Left ventricle myocardium inferior (tissue), 1 donor: ENCODE measurements around the gene TPCN2. TPM values are rescaled to one million over a fixed set of nuclear protein-coding genes. Genes with fewer than 3 reads are reported as not detected.

Source experiments
- DNase-seq: peaks from one replicate; pipeline ENCODE4 v3.0.0-alpha.2; 2020
- H3K27ac ChIP-seq: fragments of 200-600 bp; replicated peaks from 2 replicates; pipeline ENCODE4 v1.8.0; 2021
- H3K27me3 ChIP-seq: fragments of 200-600 bp; 2 replicates; pipeline ENCODE4 v1.8.0; 2021; ENCODE audit warnings: low read depth
- H3K36me3 ChIP-seq: fragments of 200-600 bp; 2 replicates; pipeline ENCODE4 v1.8.0; 2021
- H3K4me1 ChIP-seq: fragments of 200-600 bp; 2 replicates; pipeline ENCODE4 v1.8.0; 2021
- H3K4me3 ChIP-seq: fragments of 200-600 bp; 2 replicates; pipeline ENCODE4 v1.8.0; 2021; ENCODE audit warnings: mild to moderate bottlenecking, moderate library complexity
- H3K9me3 ChIP-seq: fragments of 200-600 bp; replicated peaks from 2 replicates; pipeline ENCODE4 v1.8.0; 2021
- CTCF ChIP-seq: fragments of 200-600 bp; IDR thresholded peaks from 2 replicates; pipeline ENCODE4 v1.8.0; 2021; ENCODE audit warnings: antibody characterized with exemption, mild to moderate bottlenecking, borderline replicate concordance
- intact Hi-C: fragments of 100-400 bp; cut with micrococcal nuclease; formaldehyde crosslinking; loops from one replicate; pipeline ENCODE4 v1.11.0; 2022
- total RNA-seq: library from RNA; stranded (reverse); fragmentation: NEBNext Ultra II Directional; extraction: Animal tissue kit (Norgen Biotek cat#: 25700); gene quantifications from one replicate; pipeline ENCODE4 v1.2.1, GENCODE V29; 2021
- donor health status: DM: no; HTN: yes; CAD: no; lungs with severe emphysema.

Gene TPCN2
- total RNA-seq, 1 donor from 2014 or later, result 9.2 TPM

DNA sequence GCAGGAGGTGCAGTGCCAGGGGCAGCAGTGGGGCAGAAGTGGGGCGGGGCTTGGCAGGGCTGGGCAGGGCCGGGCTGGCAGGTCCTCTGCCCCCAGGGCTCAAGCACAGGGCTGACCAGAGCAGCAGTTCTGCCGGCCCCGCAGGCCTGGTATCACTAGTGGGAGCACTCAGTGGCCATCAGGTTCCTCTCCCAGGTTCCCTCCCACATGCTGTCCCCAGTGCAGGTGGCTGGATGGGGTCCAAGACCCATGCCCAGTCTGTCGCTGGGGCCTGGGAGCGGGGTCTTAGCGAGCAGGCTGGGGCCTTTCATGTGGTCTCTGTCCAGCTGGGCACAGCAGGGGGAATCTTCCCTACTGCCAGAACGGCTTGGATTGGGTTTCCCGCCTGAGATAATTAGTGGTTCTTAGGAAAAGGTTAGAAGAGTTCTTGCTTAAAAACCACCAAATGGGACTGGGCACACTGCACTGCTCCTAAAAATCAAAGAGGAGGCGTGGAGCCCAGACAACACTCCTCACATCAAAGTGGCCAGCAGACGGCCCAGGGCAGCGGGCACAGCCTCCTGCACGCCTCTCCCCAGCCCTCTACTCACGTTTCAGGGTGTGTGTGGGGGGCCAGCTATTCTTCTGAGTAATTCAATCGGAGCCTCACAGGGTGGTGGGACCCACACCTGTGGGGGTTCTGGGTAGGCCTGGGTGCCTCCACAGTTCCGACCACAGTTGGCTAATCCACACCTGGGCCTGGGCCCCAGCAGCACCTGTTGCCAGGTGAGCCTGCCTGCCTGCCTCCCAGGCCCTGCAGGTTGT, 45.6 kb downstream of the TPCN2 start:
- peaks cover 7% of the 10 kb centered on the region for H3K9me3 ChIP-seq
- TF ChIP-seq CTCF, result no peak
- no peak overlapping the region for H3K4me3 ChIP-seq
- H3K36me3 ChIP-seq, result peaks cover 18% of the 10 kb centered on the region
- peaks cover 19% of the 10 kb centered on the region for H3K4me1 ChIP-seq
- DNase-seq, result no peak
- H3K27ac ChIP-seq, result no peak overlapping the region
- intact Hi-C loops, result no loop called here
- no peaks in the 10 kb centered on the region for H3K27me3 ChIP-seq

GRCh38 chr11:69094915-69095290, 46.2 kb downstream of the TPCN2 start:
- Histone ChIP-seq H3K36me3 (peaks cover 18% of the 10 kb centered on the region), H3K4me3 (no peak overlapping the region), H3K27ac (no peak overlapping the region), H3K9me3 (peaks cover 7% of the 10 kb centered on the region), H3K4me1 (peaks cover 13% of the 10 kb centered on the region), H3K27me3 (no peaks in the 10 kb centered on the region)
- no peak for DNase-seq
- intact Hi-C loops, result no loop called here
- no peak for TF ChIP-seq CTCF

DNA sequence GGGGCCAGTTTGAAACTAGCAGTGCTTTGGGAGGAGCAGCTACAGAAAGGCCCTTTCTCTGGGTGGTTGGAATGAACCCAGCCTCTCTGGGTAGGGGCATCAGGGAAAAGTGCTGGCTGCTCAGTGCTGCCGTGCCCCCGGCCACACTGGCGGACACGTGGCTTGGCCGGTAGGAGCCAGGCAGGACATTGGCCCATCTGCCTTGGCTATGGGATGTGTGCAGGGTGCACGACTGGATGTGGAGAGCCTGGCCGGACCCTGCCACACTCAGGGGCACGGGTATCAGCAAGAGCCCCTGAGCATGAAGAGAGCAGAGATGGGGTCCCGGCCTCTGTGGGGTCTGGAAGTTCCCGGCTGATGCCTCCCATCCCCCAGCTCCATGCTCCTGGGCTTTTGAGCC, 46.6 kb downstream of the TPCN2 start:
- no peak overlapping the region for H3K27ac ChIP-seq
- H3K36me3 ChIP-seq, result peaks cover 17% of the 10 kb centered on the region
- peaks cover 7% of the 10 kb centered on the region for H3K9me3 ChIP-seq
- no peak for TF ChIP-seq CTCF
- H3K27me3 ChIP-seq, result no peaks in the 10 kb centered on the region
- H3K4me1 ChIP-seq, result peaks cover 13% of the 10 kb centered on the region
- H3K4me3 ChIP-seq, result no peak overlapping the region
- DNase-seq, result no peak
- intact Hi-C loops, result no loop called here

GRCh38 chr11:69096473-69096872, 47.7 kb downstream of the TPCN2 start:
- intact Hi-C loops, result no loop called here
- DNase-seq, result no peak
- H3K4me1 ChIP-seq, result peaks cover 14% of the 10 kb centered on the region
- no peaks in the 10 kb centered on the region for H3K27me3 ChIP-seq
- H3K27ac ChIP-seq, result no peak overlapping the region
- no peak for TF ChIP-seq CTCF
- H3K36me3 ChIP-seq, result peaks cover 9% of the 10 kb centered on the region
- H3K4me3 ChIP-seq, result no peak overlapping the region
- peaks cover 5% of the 10 kb centered on the region for H3K9me3 ChIP-seq

DNA sequence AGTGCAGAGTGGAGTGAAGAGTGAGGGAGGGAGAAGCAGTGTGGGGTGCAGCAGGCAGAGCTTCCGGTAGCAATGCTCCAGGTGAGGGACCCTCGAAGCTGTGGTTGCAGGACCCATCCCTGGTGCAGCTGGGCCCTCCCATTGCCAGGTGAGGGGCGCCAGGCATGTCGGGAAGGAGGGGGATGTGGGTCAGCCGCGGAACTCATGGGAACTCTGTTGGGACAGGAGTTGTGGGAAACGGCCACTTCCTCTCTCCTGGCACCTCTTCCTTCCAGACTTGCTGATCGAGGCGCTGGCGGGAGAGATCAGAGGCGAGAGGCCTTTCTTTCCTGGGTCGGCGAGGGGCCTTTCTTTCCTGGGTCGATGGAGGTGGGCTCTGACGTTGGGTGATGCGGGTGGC, 48.5 kb downstream of the TPCN2 start:
- H3K27me3 ChIP-seq, result no peaks in the 10 kb centered on the region
- peaks cover 1% of the 10 kb centered on the region for H3K36me3 ChIP-seq
- no peak for DNase-seq
- no peaks in the 10 kb centered on the region for H3K9me3 ChIP-seq
- peaks cover 20% of the 10 kb centered on the region for H3K4me1 ChIP-seq
- no peak overlapping the region for H3K4me3 ChIP-seq
- TF ChIP-seq CTCF, result no peak
- H3K27ac ChIP-seq, result no peak overlapping the region
- intact Hi-C loops, result no loop called here
